GM12864 (cell line): ENCODE data around the gene TNK1.
A peak's percentile ranks its signal among the peaks of the same experiment; 100 is the strongest.

Experiments
- DNase-seq: peaks from one replicate; pipeline ENCODE4 v3.0.0-alpha.2; 2011; ENCODE audit warnings: low read depth
- H3K4me3 ChIP-seq: 2 replicates; pipeline ENCODE4 v1.5.1; 2011; ENCODE audit warnings: mild to moderate bottlenecking, low read depth, low read length, control low read depth
- TF ChIP-seq, protein P1 (sequence below): IDR thresholded peaks from 2 replicates; pipeline ENCODE4 v1.5.1; 2011; ENCODE audit warnings: low read depth, mild to moderate bottlenecking, moderate library complexity, low read length, control low read depth, inconsistent platforms; ENCODE audit errors: missing control alignments

The TNK1 gene

GRCh38 chr17:7383742-7384488 lies 3.0 kb downstream of the TNK1 start:
- no peak for DNase-seq
- TF ChIP-seq, protein P1, sequence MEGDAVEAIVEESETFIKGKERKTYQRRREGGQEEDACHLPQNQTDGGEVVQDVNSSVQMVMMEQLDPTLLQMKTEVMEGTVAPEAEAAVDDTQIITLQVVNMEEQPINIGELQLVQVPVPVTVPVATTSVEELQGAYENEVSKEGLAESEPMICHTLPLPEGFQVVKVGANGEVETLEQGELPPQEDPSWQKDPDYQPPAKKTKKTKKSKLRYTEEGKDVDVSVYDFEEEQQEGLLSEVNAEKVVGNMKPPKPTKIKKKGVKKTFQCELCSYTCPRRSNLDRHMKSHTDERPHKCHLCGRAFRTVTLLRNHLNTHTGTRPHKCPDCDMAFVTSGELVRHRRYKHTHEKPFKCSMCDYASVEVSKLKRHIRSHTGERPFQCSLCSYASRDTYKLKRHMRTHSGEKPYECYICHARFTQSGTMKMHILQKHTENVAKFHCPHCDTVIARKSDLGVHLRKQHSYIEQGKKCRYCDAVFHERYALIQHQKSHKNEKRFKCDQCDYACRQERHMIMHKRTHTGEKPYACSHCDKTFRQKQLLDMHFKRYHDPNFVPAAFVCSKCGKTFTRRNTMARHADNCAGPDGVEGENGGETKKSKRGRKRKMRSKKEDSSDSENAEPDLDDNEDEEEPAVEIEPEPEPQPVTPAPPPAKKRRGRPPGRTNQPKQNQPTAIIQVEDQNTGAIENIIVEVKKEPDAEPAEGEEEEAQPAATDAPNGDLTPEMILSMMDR, result no peak
- H3K4me3 ChIP-seq, result peak overlapping the region; percentile 58

DNA sequence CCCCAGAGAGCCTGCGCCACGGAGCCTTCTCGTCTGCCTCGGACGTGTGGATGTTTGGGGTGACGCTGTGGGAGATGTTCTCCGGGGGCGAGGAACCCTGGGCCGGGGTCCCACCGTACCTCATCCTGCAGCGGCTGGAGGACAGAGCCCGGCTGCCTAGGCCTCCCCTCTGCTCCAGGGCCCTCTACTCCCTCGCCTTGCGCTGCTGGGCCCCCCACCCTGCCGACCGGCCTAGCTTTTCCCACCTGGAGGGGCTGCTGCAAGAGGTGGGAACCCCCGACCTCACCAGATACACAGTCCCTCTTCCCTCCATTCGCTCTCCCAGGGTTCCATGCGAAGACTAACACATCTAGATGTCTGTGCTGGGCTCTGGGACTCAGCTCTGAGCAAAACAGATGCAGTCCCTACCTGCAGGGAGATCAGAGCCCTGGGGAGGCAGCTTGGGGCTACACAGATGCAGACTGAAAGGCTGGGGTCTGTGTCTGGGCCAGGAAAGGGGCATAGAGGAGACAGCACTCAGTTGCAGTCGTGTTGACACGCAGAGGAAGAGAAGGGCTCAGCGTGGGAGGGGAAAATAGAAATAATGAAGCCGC lies 3.7 kb downstream of the TNK1 start:
- no peak for DNase-seq
- TF ChIP-seq, protein P1, result no peak
- H3K4me3 ChIP-seq, result peak overlapping the region; percentile 58

GRCh38 chr17:7388856-7389255 lies 8.0 kb downstream of the TNK1 start:
- no peak for DNase-seq
- no peak overlapping the region for H3K4me3 ChIP-seq
- TF ChIP-seq, protein P1, result no peak

DNA sequence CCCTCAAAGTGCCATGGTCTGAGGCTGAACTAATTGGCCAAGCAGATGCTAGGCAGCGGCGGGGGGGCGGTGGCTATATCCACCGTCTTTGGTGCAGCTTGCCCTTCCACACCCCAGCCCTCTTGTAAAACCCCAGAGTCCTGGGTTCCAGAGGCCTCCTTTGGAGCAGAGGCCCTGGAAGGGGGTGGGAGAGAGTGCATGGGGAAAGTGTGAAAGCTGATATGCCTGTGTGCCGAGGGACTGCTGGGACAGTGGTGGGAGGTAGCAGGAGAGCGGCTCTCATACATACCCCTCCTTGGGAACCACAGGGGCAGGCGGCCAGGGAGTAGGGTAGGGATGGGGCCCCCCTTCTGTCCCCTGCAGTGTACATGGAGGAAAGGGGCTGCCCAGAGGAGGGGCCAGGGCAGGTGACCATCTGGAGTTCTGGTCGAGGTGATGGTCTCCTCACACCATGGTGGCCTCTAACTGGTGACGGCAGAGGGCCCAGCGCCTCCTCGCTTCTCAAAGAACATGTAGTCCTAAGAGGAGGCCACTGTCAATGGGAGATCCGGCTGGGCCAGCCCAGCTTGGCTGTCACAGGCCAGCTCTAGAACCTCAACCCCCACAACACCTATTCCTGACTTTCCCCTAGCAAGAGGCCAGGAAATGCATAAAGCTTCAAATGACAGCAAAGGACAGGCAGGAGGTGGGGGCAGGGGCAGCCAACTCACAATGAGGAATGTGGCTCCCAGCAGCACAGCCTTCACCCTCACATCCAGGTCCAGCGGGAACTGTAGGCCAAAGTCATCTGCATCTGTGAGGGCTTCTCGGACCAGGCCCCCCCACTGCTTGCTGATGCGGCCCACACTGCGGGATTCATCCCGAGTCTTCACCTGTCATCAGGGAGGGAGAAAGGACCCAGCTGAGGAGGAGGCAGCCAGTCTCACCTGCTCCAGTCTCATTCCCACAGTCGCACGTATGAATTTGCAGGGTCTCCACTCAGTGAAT lies 9.3 kb downstream of the TNK1 start:
- no peak for DNase-seq
- TF ChIP-seq, protein P1, result no peak
- H3K4me3 ChIP-seq, result no peak overlapping the region

DNA sequence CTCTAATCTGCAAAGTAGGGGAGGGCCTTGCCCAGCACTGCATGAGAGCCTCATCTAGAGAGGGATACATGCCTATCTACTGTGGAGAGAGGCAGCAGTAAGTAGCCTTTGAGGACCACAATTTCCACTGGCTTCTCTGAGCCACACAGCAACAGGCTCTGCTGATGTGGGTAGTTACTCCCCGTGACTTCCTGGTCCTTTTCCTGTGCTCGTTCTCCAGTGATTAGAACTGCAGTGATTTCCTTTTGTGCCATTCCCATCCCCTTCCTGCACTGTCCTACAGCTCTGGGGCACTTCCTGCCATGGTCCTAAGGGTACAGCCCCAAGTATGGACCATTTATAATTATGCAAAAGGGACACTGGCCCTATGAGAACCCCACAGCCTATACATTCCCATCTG lies 10.4 kb downstream of the TNK1 start:
- no peak overlapping the region for H3K4me3 ChIP-seq
- TF ChIP-seq, protein P1, result no peak
- DNase-seq, result no peak

GRCh38 chr17:7392696-7393612 lies 12.1 kb downstream of the TNK1 start:
- no peak for DNase-seq
- TF ChIP-seq, protein P1, result no peak
- peak overlapping the region; percentile 77 for H3K4me3 ChIP-seq
